NCI-H1930 (cell line): ENCODE data around the gene CCDC192.
A peak's percentile ranks its signal among the peaks of the same experiment; 100 is the strongest.

Source experiments
- DNase-seq, 2 experiments: peaks; one replicate each; lab custom pipeline; 2025; lab: John Stamatoyannopoulos, UW

Gene CCDC192

DNA sequence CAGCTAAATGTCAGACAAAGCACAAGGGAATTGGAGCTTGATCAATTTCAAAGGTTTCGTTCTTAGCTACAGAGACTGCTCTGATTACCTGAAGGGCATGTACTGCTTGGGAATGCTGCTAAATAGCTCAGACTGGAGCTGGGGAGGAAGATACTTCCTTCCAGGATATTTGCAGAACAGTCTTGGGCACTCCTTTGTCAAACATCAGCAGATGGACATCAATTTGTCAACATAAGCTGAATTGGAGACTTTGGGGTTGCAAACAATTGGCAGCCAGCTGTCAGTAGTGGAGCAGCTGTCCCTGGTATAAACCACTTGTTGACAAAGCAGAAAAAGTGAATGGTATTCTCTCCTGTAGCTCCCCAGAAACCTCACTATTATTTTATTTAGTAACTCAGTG is 182.0 kb downstream of the CCDC192 start:
- DNase-seq = peak in 1 of 2 experiments; percentile 18

DNA sequence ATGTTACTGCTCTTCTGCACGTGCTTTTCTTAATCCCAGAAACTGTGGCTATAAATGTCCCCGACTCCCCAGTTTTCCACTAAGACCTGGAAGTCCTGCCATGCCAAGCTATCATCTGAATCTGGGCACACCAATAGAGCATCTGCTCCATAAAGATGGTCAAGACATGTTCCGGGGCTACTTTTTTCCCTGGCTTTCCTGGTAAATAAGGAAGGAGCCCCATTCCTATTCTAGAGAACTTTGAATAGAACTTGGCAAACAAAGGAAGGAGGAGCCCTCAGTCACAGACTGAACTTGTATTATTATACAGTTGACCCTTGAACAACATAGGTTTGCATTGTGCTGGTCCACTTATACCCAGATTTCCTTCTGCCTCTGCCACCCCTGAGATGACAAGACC is 182.9 kb downstream of the CCDC192 start:
- DNase-seq = no peak

DNA sequence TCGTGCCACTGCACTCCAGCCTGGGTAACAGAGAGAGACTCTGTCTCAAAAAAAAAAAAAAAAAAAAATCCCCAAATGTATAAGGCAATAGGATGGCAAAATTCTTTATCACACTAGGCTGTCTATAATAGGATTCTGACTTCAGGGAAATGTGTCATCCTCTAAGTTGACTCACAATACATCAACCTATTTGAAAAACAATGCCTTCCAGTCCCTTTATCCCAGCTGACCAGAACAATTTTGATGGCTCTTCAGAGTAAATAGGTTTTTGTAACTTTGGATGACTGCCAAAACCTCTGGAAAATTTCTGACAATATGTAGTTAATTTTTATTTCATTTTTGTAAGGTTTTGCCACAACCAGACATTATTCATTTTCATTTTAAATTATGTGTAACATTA is 184.1 kb downstream of the CCDC192 start:
- no peak for DNase-seq

DNA sequence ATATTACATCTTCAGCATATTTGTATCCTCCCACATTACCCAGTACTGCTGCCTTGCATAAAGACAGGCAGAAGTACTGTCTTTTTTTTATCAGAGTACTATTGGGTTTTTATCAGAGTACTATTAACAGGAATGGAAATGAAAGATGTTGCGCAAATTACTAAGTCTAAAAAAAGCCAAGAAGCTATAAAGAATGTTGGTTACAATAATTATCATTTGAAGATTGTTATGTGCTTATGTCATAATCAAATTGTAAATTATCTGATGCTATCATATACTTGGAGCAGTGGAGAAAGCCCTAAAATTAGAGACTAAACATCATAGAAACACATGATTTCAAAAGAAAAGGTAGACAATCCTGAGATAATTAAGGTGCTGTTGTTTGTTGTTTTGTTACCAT is 188.8 kb downstream of the CCDC192 start:
- no peak for DNase-seq

DNA sequence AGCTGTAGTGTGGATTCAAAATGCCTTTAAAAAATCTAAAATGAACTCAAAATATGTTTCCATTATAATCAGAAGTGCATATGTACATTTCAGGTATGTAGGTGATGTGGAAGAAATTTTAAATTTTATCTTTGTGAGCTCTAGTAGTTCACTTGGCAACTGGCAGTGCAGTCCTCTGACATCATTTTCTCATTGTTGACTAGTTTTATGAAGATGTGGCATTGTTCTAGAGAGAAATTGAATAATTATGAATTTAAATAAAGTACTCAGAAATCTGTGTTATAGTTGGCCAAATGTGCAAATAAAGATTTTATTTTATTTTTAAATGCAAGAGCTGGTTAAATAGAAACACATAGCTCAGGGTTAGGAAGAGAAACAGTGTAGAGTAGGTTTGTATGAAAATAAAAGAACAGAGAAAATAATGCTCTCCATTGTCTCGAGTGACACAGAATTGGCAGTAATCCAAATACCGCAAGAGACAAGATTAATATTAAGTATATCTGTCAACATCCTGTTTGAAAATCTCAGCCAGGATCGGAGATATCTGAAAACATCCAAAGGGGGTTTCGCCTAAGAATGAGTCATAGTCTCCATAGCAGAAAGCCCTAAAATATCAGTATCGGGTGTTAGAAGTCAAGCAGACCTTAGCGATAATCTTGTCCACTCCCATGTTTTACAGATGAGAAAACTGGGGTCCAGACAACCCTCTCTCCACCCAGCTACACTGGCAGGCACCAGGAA is 189.4 kb downstream of the CCDC192 start:
- no peak for DNase-seq

DNA sequence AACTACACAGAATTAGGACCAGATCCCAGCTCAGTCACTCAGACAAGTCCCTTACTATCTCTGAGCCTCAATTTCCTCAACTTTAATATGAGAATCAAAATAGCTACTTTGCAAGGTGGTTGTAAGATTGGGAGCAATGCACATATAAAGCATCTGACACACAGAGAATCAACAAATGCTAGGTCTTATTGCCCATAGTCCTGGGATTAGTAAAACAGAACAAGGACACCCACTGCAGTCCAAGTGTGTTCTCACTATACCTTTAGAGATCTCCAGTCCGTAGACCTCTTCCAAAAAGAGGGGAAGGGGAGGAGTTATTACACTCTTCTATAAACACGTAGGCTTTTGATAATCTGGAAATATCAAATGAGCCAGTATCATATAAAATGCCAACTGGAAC is 190.0 kb downstream of the CCDC192 start:
- DNase-seq = no peak

DNA sequence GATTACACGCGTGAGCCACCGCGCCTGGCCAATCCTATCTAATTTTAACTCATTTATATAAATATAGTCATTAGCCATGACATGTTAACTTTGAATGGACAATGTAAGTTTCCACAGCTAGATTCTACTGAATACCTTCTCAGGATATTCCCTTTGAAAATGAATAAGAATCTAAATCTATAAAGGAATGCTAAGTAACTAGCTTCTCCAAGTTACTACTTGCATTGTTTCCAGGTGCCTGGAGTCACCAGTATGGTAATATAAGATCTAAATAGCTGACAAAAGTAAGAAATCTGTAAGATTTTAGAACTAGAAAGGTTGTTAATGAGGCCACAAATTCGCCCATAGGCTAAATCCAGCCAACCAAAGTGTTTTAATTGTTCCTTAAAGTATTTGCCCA is 191.3 kb downstream of the CCDC192 start:
- no peak for DNase-seq

DNA sequence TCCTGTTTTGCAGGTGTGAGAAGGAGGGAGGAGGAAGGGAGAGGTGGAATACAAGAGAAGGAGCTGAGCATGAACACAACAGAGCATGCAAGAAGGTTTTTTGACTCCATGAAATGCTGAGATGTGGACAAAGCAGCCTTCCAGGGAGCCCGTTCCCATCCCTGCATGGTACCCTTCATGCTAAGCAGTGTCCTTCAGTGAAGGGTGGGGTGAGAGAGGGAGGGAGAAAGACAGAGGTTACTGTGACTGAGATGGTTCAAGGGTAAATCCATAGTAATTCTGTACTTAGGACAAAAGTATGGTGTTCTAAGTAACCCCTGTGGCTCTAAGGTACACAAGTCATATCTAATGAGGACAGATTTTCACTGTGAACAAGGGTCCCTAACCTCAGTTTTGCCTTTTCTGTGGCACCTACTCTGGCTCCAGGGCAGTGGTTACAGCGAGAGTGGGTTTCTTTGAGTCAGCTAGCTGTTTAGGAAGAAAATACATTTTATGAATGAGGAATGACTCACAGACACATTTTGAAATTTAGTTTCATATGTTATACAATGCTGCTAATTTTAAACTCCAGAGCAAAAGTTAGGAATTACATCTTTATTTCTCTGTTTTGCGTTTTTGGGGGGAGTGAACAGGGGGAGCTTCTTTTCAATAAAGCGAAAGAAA is 195.5 kb downstream of the CCDC192 start:
- DNase-seq = no peak

DNA sequence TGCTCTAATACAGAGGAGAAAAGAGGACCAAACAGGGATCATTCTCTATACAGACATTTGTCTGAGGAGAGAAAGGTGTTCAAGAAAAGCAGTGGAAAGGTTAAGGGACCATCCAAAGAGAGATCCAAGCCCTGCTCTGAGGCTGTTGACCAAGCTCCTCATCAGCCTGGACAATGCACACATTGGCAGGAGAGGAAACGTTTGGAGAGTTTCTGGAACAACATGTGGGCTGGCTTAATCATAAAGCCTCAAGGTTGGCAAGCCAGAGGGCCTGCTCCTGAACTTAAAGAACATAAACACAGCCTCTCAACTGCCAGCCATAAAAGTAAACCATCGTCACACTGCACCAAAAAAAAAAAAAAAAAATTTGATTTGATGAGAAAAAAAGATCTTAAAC is 196.0 kb downstream of the CCDC192 start:
- no peak for DNase-seq

DNA sequence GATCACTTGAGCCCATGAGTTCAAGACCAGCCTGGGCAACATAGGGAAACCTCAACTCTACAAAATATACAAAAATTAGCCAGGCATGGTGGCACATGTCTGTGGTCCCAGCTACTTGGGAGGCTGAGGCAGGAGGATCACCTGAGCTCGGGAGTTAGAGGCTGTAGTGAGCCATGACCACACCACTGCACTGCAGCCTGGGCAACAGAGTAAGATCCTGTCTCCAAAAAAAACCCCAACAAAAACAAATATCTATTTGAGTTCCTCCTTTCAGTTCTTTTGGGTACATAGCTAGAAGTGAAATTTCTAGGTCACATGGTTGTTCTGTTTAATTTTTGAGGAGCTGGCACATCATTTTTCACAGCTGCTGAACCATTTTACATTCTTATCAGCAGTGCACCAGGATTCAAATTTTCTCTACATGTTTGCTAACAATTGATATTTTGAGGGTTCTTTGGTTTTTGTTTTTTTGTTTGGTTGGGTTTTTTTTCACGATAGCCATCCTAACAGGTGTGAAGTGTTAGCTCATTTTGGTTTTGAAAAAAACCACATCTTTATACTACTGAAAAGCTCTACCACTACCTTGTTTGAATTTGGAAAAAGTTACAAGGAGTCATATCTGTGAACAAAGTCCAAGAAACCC is 203.5 kb downstream of the CCDC192 start:
- no peak for DNase-seq

DNA sequence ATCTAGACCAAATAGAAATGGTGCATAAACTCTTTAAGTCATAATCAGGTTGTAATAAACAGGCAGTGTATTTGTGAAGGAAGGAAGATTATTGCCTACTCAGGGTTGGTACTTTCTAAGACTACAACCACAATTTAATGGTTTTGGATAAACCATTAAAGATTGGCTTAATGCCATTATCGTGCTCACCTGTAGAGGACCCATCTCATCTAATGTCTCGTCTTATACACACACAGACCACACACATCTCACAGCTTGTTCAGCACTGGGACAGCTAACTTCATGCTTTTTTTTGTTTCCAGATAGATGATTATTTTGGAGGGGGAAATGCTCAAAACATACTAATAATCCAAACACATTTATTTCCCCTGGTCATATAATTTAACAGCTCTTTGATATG is 204.7 kb downstream of the CCDC192 start:
- no peak for DNase-seq

DNA sequence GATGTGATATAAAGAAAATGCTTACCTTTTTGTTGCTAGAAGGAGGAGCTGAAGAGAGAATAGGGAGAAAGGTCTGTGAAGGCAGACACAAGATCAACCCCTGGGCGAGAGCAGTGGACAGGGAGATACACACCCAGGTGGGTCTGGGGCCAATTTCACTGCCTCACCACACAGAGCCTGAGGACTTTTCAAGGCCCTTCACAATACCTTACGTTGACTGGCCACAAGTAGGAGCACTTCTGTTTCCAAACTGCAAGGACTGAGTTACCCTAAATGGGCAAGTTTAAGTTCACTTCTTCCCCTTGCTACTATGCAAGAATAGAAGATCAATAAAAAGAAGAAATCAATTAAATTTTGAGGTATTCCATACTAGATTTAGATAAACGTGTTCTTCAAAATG is 205.9 kb downstream of the CCDC192 start:
- no peak for DNase-seq

DNA sequence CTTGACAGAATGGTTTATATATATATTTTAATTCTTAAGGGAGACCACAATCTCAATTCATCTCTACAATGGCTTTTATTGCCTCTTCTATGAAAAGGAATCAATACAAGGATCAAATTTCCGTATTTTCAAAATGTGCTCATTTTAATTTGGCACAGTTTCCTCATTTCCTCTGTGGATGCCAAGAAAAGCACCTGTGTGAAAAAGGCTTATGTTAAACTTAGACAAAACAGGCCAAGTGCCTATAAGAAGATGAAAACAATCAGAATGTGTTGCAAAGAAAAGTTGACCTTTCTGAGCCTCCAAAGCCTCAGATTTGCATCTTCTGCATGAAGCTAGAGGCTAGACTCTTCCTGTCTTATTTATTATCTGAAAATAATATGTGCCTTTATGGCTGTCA is 206.6 kb downstream of the CCDC192 start:
- no peak for DNase-seq

DNA sequence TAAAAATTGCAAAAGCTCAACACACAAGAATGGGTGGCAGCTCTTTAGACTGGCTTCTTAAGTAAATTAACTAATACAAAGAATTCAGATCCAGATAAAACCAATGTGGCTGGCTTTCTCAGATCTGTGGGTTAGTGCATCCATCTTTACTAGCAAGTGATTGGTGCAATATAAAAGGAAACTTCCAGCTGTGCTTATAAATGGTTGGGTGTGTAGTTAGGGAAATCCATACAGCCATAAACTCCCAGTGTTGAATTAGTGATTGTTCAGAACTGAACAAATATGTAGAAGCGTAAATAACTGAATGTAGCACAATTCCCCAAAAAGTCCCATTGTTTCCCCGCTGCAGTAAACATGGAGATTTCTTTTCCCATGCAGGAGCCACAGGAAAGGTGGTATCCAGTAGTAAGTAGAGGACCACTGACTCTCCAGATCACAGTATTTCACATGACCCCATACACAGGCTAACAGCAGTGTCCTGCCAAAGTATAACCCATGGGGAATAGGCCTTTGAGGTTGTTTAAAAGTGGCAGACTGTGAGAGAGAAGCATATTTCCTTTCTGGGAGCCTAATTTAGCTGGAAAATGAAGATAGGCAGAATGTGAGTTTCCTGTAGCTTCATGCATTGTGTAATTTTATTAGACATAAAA is 207.2 kb downstream of the CCDC192 start:
- peak in 1 of 2 experiments; percentile 22 for DNase-seq

DNA sequence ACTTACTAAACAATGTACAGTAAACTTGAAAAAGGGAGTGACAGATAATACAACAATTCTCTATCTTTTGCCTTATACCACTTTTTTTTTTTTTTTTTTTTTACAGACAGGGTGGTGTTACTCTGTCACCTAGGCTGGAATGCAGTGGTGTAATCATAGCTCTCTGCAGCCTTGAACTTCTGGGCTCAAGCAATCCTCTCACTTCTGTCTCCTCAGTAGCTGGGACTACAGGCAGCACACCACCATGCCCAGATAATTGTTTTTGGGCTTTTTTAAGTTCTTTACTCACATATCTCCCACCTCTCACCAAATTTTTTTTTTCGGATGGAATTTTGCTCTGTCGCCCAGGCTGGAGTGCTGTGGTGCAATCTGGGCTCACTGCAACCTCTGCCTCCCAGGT is 208.4 kb downstream of the CCDC192 start:
- no peak for DNase-seq

DNA sequence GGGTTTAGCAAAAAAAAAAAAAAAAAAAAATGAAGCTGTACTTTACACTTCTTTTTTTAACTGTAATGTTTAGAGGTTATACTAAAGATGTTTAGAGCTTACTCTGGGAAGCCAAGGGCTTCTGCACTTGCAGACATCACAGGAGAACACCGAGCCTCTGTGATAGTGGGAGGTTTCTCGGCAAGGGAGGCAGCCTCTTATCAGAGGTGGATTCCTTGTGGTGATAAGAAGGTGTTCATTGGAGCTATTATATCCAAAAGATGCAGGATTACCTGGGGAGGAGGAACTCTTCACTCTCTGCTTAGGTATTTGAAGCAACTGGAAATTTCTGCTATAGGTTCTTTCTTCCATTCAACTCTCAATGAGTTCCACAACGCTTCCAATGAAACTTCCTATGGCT is 209.2 kb downstream of the CCDC192 start:
- no peak for DNase-seq

DNA sequence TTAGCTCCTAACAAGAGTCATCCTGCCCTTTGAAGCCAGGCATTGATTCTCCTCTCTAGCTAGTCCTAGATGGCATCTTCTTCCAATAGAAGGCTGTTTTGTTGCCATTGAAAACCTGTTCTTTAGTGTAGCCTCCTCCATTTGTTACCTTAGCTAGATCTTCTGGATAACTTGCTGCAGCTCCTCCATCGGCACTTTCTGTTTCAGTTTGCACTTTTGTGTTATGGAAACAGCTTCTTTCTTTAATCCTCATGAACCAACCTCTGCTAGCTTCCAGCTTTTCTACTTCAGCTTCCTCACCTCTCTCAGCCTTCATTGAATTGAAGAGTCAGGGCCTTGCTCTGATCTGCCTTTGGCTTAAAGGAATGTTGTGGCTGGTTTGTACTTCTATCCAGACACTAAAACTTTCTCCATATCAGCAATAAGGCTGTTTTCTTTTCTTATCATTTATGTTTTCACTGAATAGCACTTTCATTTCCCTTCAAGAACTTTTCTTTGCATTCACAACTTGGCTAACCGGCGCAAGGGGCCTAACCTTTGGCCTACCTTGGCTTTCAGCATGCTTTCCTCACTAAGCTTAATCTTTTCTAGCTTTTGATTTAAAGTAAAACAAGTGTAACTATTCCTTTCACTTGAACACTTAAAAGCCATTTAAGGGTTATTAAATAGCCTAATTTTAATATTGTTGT is 213.8 kb downstream of the CCDC192 start:
- no peak for DNase-seq

DNA sequence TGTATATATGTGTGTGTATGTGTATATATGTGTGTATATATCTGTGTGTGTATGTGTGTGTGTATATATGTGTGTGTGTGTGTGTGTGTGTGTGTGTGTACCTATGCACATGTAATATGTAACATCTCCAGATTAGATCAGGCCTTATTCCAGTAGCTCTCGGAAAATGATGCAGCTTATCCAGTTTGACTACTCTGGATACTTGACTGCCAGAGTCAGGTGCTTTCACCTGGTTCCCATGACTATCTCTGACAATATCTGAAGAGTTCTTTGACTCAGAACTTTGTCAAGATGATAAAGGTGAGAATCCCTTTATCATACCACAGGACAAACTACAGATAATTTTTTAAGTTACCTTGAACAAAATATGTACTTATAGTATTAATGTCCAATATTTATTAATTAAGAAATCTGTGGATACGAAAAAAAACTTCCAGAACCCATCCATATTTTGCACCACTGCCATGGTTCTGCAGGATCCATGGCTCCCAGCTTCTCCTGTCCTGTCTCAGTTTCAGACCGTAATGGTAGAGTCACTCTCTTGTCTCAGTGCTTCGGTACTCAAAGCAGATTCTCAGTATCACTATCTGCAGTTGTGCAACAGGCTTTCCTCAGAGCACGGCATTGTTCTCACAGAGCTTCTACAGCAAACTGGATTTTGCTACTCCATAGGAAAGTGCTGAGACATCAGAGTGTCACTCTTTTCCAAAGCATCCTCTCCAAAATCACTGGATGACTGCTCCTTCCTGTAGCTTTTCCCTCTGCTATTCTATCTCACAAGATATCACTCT is 216.0 kb downstream of the CCDC192 start:
- DNase-seq = no peak

DNA sequence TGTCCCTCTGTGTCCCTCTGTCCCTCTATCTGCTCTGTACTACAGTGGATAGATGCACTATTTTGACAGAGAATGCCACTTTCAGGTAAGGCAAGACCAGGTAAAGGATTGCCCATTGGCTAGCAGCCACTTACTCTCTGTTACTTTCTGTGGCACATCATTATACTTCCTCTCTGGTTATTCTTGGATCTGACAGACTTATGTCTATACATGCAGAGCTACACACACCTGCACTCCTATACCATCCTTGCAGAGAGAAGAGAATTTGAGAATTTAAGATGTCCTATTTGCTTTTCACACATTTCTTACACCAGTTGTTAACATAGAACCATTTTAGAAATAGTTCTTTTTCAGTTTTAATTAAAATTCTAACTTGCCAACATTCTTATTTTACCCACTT is 216.6 kb downstream of the CCDC192 start:
- no peak for DNase-seq

DNA sequence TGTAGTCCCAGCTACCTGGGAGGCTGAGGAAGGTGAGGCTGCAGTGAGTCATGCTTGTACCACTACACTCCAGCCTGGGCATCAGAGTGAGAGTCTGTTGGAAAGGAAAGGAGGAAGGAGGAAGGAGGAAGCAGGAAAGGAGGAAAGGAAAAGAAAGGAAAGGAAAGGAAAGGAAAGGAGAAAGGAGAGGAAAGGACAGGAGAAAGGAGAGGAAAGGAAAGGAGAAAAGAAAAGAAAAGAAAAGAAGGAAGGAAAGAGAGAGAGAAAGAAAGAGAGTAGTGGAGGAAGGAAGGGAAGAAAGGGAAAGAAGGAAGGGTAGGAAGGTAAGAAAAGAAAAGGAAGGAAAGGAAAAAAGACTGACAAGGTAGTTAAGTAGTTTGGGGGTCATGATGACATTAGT is 217.7 kb downstream of the CCDC192 start:
- DNase-seq = no peak

DNA sequence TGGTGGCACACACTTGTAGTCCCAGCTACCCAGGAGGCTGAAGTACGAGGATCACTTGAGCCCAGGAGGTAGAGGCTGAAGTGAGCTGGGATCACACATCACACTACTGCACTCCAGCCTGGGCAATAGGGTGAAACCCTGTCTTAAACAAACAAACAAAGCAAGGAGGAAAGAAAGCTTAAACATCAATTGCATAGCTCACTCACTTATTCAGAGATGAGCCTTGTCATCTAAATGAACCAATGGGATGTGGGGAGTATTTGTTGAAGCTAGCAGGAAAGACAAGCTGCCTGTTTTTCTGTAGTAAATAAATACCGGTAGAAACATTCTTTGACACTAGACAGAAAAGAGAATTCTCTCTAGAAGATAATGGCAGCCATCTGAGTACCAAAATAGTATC is 219.4 kb downstream of the CCDC192 start:
- no peak for DNase-seq
